GM19351 (cell line): ENCODE data around the gene MPPED2.
"Not testable (repeated sequence)": the region's sequence is repeated elsewhere in the genome, so short reads cannot be mapped to it uniquely, and the experiment has no call there.

Experiments
- ATAC-seq: cut with Tn5 transposase; IDR thresholded peaks from one replicate; pipeline ENCODE4 v1.9.1; 2021; ENCODE audit warnings: mild to moderate bottlenecking, moderate library complexity; ENCODE audit not compliant: unreplicated experiment

The MPPED2 gene

GRCh38 chr11:30579415-30580175 is 6.6 kb downstream of the MPPED2 start:
- ATAC-seq: no peak

DNA sequence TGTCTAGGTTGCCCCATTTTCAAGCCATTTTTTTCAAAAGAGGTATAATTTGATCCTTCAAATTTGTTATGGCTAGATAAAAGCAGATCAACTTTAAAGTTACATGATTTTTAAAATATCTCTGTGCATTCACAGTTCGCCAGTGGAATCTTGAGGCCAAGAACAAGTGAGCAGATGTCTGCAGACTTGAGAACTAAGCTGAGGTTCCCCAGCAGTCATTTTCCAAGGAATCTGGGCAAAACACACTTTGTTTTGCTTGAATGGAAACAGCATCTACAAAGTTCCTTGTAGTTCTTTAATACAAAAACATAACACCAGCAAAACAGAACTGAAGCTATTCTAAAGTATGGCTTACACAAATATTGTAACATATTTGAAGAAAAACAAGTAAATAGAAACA is 7.7 kb downstream of the MPPED2 start:
- no peak for ATAC-seq

DNA sequence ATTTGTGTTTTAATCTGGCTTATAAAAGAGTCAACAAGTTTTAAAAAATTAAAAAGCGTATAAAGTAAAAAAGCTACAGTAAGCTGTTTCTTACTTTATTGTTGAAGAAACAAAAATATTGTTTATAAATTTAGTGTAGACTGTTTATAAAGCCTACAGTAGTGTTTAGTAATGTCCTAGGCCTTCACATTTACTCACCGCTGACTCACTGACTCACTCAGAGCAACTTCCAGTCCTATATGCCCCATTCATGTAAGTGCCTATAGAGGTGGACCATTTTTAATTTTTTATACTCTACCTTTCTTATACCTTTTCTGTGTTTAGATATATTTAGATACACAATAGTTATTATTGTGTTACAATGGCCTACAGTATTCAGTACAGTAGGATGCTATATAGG is 12.2 kb downstream of the MPPED2 start:
- no peak for ATAC-seq

GRCh38 chr11:30568931-30569330 is 17.2 kb downstream of the MPPED2 start:
- no peak for ATAC-seq

DNA sequence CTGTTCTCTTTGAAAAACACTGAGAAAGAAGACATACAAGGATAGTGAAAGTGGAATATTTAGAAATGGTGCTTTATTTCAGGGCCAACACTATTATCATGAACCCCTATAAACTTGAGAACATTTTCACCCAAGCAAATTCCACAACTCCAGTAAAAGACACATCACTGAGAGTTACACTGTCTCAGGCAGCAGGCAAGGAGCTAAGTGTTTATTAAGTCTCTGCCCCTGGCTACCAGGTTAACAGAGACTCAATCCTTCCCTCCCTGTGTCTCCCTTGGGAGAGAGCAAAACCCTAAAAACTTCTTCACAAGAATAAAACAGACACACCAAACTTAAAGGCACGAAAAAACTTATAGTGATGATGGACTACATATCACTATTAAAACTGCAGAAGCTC is 18.5 kb downstream of the MPPED2 start:
- no peak for ATAC-seq

DNA sequence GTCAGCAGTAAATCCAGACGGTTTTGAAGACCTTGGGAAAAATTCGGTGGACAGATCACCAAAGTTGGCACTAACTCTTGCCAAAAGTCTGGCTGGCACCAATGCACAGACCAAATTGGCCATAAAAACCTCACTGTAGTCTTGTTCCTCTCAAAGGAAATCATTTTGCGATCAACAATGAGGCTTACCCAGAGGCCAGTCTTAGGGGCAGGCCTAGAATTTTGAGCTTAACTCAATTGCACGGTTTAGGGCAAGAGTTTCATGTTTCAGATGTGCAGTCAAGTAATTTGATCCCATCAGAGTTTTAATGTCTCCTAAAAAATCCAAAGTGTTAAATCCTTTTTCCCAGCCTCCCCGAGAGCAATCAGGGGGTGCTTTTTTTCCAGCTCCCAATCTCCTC is 19.0 kb downstream of the MPPED2 start:
- ATAC-seq: no peak

GRCh38 chr11:30566482-30566881 is 19.7 kb downstream of the MPPED2 start:
- ATAC-seq: no peak

DNA sequence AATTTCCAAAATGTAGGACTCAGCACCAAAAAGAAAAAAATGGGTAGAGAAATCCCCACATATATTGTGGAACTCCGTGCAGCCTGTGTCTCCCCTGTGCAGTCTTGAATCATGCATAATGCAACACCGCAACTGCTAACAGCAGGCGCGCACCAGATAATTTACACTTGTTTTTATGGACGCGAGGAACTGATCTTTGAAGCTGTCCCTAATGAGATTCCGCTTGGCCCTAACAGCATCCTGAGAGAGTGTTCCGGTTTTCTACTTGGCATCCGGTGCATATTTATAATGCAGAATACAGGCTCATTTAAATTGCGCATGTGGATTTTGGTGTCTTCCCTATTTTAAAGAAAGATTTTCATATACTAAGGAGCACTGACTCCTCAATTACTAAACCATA is 21.1 kb downstream of the MPPED2 start:
- no peak for ATAC-seq

DNA sequence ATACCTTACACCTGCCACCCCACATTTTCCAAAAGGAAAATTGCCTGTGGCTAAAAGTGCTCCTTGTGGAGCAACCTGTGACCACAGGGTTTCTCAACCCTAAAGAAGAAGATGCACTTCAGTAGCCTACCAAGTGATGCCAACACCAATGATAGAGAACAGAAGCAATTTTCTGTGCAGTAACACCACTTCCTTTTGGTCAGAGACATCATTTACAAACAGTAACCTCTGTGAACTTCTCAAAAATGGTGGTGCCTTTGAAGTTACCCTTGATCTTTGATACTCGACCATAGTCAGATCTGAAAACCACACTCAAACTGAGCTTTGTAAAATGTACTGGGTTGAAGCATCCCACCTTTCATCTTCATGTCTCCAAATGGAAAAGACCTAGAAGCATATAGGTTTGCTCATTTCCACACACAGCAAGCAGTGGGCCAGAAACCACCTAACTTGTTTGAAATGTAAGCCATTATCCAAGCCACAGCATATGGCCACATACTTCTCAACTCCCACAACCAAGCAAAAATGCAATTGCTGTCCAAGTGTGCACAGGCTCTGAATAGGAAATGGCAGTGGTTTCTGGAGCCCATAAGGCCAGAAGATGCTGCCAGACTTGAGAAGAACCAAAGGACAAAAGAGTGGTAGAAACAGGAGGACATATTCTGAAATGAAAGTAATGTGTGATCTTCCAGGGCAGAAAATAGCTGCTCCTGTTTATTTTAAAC is 24.3 kb downstream of the MPPED2 start:
- no peak for ATAC-seq

DNA sequence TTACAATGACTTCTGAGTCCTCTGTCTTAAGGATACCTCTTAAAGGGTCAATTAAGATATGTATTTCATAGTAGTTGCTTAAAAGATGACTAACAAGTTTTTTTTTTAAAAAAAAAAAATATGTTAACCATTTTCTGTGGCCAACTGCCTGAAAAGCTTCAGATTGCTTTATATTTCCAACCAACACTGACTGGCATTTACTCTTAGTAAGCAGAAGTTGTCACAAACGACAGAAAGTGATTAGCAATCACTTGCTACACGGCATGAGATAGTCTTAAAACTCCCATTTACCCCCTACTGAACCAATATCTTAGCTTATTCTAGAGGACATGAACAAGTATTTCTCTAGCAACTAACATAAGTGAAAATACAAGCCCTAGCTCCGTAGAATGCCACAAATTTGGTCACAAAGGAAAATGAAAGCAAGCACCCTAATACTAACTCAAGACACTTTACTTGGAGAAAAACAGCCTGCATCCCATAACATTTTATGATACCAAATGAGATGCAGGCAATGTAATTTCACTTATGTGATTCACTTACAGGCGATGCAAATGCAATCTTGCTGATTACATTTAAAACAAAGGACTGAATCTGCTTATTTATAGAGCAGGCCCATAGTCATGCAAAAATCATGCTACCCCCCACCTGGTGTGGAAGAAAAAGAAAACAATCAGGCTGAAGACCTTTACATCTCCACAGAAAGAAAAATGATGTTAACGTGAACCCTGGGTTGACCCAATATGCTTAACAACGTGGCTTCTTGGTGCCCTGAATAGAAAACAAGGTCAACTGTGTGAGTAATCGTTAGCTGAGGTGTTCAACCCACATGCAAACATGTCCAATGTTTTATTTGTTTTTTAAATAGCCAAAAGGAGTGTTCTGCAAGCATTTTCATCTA is 25.7 kb downstream of the MPPED2 start:
- ATAC-seq: no peak

GRCh38 chr11:30559004-30559403 is 27.1 kb downstream of the MPPED2 start:
- no peak for ATAC-seq

DNA sequence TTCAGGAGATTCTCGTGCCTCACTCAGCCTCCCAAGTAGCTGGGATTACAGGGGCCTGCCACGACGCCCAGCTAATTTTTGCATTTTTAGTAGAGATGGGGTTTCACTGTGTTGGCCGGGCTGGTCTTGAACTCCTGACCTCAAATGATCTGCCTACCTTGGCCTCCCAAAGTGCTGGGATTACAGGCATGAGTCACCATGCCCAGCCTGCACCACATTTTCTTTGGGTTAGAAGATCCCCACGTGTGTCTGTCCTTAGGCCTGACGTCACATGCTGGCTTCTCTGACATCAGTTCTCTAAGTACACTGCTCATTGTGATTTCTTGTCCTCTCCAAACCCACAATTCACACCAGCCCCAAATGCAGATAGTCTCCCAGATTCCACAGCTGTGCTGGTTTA is 31.6 kb downstream of the MPPED2 start:
- ATAC-seq: not testable (repeated sequence)

DNA sequence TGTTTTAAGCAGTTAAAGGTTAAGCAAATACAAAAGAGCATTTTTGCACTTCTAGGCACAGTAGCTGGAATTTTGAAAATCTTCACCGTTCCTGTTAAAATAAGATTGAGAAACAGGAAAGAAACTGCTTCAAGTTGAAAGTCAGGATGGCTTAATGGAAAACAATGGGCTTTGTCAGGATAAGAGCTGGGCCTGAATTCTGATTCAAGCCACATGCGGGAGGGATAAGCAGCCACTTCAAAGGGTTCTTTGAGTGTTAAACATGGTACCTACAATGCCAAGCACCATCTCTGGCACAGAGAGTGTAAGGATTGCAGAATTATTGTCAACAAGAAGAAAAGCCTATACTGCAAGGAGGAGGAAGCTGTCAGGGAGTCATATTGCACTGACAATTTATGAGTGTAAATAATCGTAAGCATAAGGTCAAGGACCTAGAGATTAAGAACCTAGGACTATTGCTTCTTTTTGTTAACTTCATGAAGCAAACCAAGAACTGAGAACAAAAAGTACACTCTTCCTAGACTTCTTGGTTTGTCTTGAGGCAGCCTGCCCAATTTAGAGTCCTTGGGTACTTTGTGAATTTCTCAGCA is 32.5 kb downstream of the MPPED2 start:
- no peak for ATAC-seq

GRCh38 chr11:30552839-30553238 is 33.3 kb downstream of the MPPED2 start:
- ATAC-seq: no peak

- ATAC-seq: no peak
Measured at GRCh38 chr11:30550022-30550542, 36.1 kb downstream of the MPPED2 start.

- ATAC-seq: no peak
Measured at GRCh38 chr11:30549565-30549964, 36.6 kb downstream of the MPPED2 start.

DNA sequence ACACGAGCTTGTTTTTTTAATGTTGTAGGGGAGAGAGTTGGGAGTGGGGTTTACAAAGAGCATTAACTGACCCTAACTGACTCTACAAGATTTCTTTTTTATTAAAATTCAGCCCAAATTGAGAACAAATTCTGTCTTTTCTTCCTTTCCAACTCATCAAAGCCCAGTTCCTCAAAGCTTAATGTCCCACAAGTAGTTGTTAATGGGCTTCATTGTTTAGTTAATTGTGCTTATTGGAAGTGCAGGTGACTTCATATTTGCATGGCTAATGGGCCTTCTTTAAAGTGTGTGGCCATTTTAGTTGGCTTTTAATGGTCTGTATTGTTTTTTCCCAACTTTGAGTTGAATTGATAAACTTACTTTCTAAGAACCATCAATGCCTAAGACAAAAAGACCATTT is 39.8 kb downstream of the MPPED2 start:
- no peak for ATAC-seq

DNA sequence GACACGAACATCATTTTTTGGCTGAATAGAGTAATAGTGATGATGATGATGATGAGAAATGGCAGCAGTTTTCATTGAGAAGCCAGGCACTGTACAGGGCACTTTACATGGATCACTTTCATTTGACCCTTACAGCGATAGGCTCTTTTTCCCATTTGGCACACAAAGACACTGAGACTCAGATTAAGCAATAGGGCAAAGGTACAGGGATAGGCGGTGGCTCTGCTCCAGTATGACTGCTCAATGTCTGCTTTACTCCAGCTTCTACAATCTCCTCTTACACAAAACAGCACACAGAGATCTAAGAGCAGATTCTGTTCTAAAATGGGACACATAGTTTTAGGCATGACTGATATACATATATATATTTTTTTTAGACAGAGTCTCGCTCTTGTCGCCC is 40.6 kb downstream of the MPPED2 start:
- ATAC-seq: no peak

- ATAC-seq: no peak
Measured at GRCh38 chr11:30543066-30543465, 43.1 kb downstream of the MPPED2 start.

- ATAC-seq: no peak
Measured at GRCh38 chr11:30540781-30541180, 45.4 kb downstream of the MPPED2 start.

DNA sequence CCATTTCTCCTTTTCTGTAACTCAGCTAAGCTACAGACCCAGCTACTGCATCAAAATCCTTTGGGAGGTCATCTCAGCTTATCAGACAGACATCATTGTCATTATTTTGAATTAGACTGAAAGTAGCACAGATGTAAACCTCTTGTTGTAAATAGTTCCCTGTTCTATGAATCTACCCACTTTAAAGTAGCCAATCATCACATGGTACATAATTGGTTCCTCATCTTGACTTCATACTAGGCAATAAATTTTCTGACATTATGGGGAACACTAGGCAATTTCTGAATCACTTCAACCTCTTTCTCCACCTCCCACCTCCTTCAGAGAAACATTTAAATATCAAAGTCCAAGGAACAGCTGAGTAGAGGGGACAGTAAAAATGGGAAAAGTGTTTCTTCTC is 47.9 kb downstream of the MPPED2 start:
- no peak for ATAC-seq
